ENCODE results near the gene MBOAT2. TPM values are rescaled to one million over a fixed set of nuclear protein-coding genes. Genes with fewer than 3 reads are reported as not detected.

The MBOAT2 gene
- total and polyA plus RNA-seq, 4 donors = 0.57 to 65.5 (median 3.2) TPM

GRCh38 chr2:8965216-8965969, 38.1 kb downstream of the MBOAT2 start:
- no peak for DNase-seq (ENCODE audit: low spot score)
- Histone ChIP-seq H3K36me3 (ENCODE audit: control insufficient read depth in 4 of 4, insufficient read depth in 3 of 4, low read depth in 1 of 4, low read length in 3 of 4) (no peaks in the 10 kb centered on the region), H3K9ac (ENCODE audit: low read depth in 1 of 2, low read length in 2 of 2) (no peak overlapping the region), H3K27ac (ENCODE audit: low read depth in 1 of 2, low read length in 2 of 2) (no peak overlapping the region), H3K4me1 (ENCODE audit: control insufficient read depth in 4 of 4, insufficient read depth in 4 of 4, low read length in 3 of 4) (no peaks in the 10 kb centered on the region), H3K4me3 (ENCODE audit: low read depth in 1 of 3, low read length in 3 of 3) (no peak overlapping the region), H3K9me3 (ENCODE audit: control insufficient read depth in 4 of 4, low read length in 3 of 4) (no peaks in the 10 kb centered on the region), H3K27me3 (ENCODE audit: control insufficient read depth in 4 of 4, insufficient read depth in 4 of 4, low read length in 3 of 4) (no peaks in the 10 kb centered on the region)
- no peak for TF ChIP-seq SP1 (IDR thresholded peaks at IDR 0.05)
- WGBS = 76% methylated on average over 8 of the region's 8 CpGs

DNA sequence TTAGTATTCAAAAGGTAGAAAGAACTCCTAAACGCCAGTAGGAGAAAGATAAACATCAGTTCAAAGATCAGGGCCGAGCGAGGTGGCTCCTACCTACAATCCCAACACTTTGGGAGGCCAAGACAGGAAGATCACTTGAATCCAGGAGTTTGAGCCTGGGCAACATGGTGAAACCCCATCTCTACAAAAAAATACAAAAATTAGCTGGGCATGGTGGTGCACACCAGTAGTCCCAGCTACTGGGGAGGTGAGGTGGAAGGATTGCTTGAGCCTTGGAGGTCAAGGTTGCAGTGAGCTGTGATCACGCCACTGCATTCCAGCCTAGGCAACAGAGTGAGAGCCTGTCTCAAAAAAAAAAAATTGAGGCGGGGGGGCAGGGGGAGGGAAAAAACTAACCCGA, 40.6 kb downstream of the MBOAT2 start:
- H3K4me1 ChIP-seq (ENCODE audit: control insufficient read depth in 4 of 4, insufficient read depth in 4 of 4, low read length in 3 of 4) = no peaks in the 10 kb centered on the region
- 80% methylated on average over 6 of the region's 6 CpGs for WGBS
- no peaks in the 10 kb centered on the region for H3K27me3 ChIP-seq (ENCODE audit: control insufficient read depth in 4 of 4, insufficient read depth in 4 of 4, low read length in 3 of 4)
- H3K36me3 ChIP-seq (ENCODE audit: control insufficient read depth in 4 of 4, insufficient read depth in 3 of 4, low read depth in 1 of 4, low read length in 3 of 4) = no peaks in the 10 kb centered on the region
- no peak for TF ChIP-seq YY1 (IDR thresholded peaks at IDR 0.05)
- no peak for TF ChIP-seq FOXA1 (IDR thresholded peaks at IDR 0.05)
- TF ChIP-seq NR2F2 (IDR thresholded peaks at IDR 0.05) = no peak
- no peak for TF ChIP-seq HNF4G (IDR thresholded peaks at IDR 0.05)
- TF ChIP-seq GABPA (IDR thresholded peaks at IDR 0.05 in 1 of 2, conservative IDR thresholded peaks at IDR 0.05 in 1 of 2) = no peak
- TF ChIP-seq, protein P1, sequence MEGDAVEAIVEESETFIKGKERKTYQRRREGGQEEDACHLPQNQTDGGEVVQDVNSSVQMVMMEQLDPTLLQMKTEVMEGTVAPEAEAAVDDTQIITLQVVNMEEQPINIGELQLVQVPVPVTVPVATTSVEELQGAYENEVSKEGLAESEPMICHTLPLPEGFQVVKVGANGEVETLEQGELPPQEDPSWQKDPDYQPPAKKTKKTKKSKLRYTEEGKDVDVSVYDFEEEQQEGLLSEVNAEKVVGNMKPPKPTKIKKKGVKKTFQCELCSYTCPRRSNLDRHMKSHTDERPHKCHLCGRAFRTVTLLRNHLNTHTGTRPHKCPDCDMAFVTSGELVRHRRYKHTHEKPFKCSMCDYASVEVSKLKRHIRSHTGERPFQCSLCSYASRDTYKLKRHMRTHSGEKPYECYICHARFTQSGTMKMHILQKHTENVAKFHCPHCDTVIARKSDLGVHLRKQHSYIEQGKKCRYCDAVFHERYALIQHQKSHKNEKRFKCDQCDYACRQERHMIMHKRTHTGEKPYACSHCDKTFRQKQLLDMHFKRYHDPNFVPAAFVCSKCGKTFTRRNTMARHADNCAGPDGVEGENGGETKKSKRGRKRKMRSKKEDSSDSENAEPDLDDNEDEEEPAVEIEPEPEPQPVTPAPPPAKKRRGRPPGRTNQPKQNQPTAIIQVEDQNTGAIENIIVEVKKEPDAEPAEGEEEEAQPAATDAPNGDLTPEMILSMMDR (IDR thresholded peaks at IDR 0.05; ENCODE audit: low read depth, low read length, missing input control) = no peak
- TF ChIP-seq, protein P2, sequence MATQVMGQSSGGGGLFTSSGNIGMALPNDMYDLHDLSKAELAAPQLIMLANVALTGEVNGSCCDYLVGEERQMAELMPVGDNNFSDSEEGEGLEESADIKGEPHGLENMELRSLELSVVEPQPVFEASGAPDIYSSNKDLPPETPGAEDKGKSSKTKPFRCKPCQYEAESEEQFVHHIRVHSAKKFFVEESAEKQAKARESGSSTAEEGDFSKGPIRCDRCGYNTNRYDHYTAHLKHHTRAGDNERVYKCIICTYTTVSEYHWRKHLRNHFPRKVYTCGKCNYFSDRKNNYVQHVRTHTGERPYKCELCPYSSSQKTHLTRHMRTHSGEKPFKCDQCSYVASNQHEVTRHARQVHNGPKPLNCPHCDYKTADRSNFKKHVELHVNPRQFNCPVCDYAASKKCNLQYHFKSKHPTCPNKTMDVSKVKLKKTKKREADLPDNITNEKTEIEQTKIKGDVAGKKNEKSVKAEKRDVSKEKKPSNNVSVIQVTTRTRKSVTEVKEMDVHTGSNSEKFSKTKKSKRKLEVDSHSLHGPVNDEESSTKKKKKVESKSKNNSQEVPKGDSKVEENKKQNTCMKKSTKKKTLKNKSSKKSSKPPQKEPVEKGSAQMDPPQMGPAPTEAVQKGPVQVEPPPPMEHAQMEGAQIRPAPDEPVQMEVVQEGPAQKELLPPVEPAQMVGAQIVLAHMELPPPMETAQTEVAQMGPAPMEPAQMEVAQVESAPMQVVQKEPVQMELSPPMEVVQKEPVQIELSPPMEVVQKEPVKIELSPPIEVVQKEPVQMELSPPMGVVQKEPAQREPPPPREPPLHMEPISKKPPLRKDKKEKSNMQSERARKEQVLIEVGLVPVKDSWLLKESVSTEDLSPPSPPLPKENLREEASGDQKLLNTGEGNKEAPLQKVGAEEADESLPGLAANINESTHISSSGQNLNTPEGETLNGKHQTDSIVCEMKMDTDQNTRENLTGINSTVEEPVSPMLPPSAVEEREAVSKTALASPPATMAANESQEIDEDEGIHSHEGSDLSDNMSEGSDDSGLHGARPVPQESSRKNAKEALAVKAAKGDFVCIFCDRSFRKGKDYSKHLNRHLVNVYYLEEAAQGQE (IDR thresholded peaks at IDR 0.05) = no peak
- TF ChIP-seq ZBTB33 (IDR thresholded peaks at IDR 0.05) = no peak
- TF ChIP-seq HNF4A (conservative IDR thresholded peaks at IDR 0.05) = no peak
- TF ChIP-seq FOXA2 (IDR thresholded peaks at IDR 0.05) = no peak
- no peak for TF ChIP-seq RAD21 (IDR thresholded peaks at IDR 0.05)
- no peak for TF ChIP-seq RXRA (IDR thresholded peaks at IDR 0.05)
- TF ChIP-seq TAF1 (conservative IDR thresholded peaks at IDR 0.05) = no peak
- TF ChIP-seq SP1 (IDR thresholded peaks at IDR 0.05) = no peak
- no peak for TF ChIP-seq JUND (IDR thresholded peaks at IDR 0.05)
- TF ChIP-seq, protein P3, sequence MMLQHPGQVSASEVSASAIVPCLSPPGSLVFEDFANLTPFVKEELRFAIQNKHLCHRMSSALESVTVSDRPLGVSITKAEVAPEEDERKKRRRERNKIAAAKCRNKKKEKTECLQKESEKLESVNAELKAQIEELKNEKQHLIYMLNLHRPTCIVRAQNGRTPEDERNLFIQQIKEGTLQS (IDR thresholded peaks at IDR 0.05) = no peak
- TF ChIP-seq EGR1 (IDR thresholded peaks at IDR 0.05; ENCODE audit: low read depth in 2 of 2) = no peak
- TF ChIP-seq, protein P4, sequence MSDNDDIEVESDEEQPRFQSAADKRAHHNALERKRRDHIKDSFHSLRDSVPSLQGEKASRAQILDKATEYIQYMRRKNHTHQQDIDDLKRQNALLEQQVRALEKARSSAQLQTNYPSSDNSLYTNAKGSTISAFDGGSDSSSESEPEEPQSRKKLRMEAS (IDR thresholded peaks at IDR 0.05) = no peak
- H3K9ac ChIP-seq (ENCODE audit: low read depth in 1 of 2, low read length in 2 of 2) = no peak overlapping the region
- DNase-seq (ENCODE audit: low spot score) = no peak
- H3K27ac ChIP-seq (ENCODE audit: low read depth in 1 of 2, low read length in 2 of 2) = no peak overlapping the region
- H3K4me3 ChIP-seq (ENCODE audit: low read depth in 1 of 3, low read length in 3 of 3) = no peak overlapping the region
- H3K9me3 ChIP-seq (ENCODE audit: control insufficient read depth in 4 of 4, low read length in 3 of 4) = no peaks in the 10 kb centered on the region
